AG04450 (cell line): ENCODE measurements around the gene LRRK1. TPM values are rescaled to one million over a fixed set of nuclear protein-coding genes. Genes with fewer than 3 reads are reported as not detected.

Experiments
- CTCF ChIA-PET: fragments of 300-600, 350-600 bp; formaldehyde crosslinking; extraction: SDS; loops from one replicate; lab custom pipeline; 2022; ENCODE audit warnings: antibody characterized with exemption, inconsistent platforms; lab: Charles Lee
- POLR2A ChIA-PET: fragments of 350-600 bp; formaldehyde crosslinking; extraction: SDS; loops from one replicate; lab custom pipeline; 2021; ENCODE audit warnings: antibody characterized with exemption, inconsistent platforms; lab: Yijun Ruan, JAX
- DNase-seq: peaks from one replicate; pipeline ENCODE4 v3.0.0-alpha.2; 2011; ENCODE audit warnings: low read depth, low spot score
- H3K27ac ChIP-seq: one replicate; pipeline ENCODE4 v1.5.1; 2012; ENCODE audit warnings: low read depth, low read length, control low read depth
- H3K27me3 ChIP-seq: one replicate; pipeline ENCODE4 v1.6.0; 2012; ENCODE audit warnings: low read length; ENCODE audit not compliant: control insufficient read depth, insufficient read depth
- H3K4me3 ChIP-seq: 2 replicates; pipeline ENCODE4 v1.5.1; 2011; ENCODE audit warnings: mild to moderate bottlenecking, low read depth, low read length, control low read depth
- H3K9me3 ChIP-seq: 2 replicates; pipeline ENCODE4 v1.5.1; 2012; ENCODE audit warnings: low read length; ENCODE audit not compliant: control insufficient read depth, insufficient read depth
- polyA plus RNA-seq: library from polyadenylated mRNA; depleted of rRNA; stranded (reverse); fragments of >200 nt; gene quantifications from 2 replicates; pipeline ENCODE4 v1.2.3, GENCODE V29; 2011
- TF ChIP-seq, protein P1 (sequence below): IDR thresholded peaks from 2 replicates; pipeline ENCODE4 v1.5.1; 2011; ENCODE audit warnings: low read depth, low read length, control low read depth, inconsistent platforms

Gene LRRK1
- polyA plus RNA-seq, 1 experiment: 5.6 TPM

DNA sequence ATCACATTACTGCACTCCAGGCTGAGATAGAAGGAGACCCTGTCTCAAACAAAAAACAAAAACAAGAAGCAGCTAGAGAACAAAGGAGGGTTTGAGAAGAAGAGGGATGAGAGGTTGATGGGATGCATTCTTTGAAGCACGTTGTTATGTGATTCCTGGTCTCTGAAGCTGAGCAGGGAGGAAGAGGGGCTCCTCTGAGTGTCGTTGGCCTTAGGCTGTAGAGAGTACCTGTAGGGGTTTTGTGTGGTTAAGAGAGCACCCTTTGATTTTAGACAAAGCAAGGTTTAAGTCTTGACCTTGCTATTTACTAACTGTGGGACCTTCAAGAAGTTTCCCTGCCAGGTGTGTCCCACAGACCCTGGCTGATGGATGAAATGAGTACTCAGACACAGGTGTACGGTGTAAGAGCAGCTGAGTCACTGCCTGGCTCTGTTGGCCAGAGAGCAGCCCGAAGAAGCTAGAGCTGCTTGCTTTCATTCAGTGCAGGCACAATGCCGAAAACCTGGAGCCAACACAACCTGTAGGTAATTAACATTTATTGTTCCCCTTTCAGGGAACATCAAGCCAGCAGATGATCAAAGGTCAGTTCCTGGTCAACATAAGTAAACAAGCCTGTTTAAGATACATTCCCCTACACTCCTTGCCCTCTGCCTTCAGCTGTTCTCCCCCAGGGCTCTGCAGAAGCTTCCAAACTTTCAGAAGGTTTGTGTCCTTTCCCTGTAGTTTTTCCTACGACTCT, 67.2 kb downstream of the LRRK1 start:
- POLR2A ChIA-PET: no interaction called here
- CTCF ChIA-PET: interaction anchor here (0.6 to 1.3 kb wide), 5 partner anchors 22 to 359 kb away, joined by 3 to 8 read pairs (median 3); no protein-coding TSS in a partner anchor
- no peak for DNase-seq

DNA sequence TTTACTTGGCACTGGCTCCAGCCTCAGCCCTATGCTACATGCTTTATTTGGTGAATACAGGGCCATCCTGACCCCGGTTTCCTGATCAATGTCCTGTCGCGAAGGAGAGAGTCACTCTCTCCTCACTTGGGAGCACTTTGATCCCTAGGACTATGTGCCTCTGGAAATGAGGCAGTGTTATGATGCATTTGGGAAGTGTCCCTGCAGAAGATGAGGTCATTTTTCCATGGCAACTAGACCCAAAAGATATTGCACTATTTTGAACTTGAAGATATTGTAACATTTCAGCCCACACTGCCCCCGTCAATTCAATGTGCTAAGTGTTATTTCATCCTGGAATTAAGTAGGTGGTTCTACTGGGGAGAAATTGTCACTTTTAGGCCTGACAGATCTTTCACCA, 68.0 kb downstream of the LRRK1 start:
- CTCF ChIA-PET: interaction anchor here (0.6 to 1.3 kb wide), 4 partner anchors 22 to 360 kb away, joined by 3 to 8 read pairs (median 3); no protein-coding TSS in a partner anchor
- TF ChIP-seq, protein P1, sequence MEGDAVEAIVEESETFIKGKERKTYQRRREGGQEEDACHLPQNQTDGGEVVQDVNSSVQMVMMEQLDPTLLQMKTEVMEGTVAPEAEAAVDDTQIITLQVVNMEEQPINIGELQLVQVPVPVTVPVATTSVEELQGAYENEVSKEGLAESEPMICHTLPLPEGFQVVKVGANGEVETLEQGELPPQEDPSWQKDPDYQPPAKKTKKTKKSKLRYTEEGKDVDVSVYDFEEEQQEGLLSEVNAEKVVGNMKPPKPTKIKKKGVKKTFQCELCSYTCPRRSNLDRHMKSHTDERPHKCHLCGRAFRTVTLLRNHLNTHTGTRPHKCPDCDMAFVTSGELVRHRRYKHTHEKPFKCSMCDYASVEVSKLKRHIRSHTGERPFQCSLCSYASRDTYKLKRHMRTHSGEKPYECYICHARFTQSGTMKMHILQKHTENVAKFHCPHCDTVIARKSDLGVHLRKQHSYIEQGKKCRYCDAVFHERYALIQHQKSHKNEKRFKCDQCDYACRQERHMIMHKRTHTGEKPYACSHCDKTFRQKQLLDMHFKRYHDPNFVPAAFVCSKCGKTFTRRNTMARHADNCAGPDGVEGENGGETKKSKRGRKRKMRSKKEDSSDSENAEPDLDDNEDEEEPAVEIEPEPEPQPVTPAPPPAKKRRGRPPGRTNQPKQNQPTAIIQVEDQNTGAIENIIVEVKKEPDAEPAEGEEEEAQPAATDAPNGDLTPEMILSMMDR: no peak
- H3K27ac ChIP-seq: no peak overlapping the region
- H3K4me3 ChIP-seq: no peak overlapping the region
- peaks cover 4% of the 10 kb centered on the region; the same call in 1 of the 2 replicates for H3K9me3 ChIP-seq
- no peaks in the 10 kb centered on the region for H3K27me3 ChIP-seq
- no peak for DNase-seq
- POLR2A ChIA-PET: no interaction called here

More for the DNA sequence above, 67.2 kb downstream of the LRRK1 start:
- TF ChIP-seq, protein P1: no peak
- Histone ChIP-seq H3K9me3 (peaks cover 4% of the 10 kb centered on the region; the same call in 1 of the 2 replicates), H3K27me3 (no peaks in the 10 kb centered on the region), H3K4me3 (no peak overlapping the region), H3K27ac (no peak overlapping the region)

DNA sequence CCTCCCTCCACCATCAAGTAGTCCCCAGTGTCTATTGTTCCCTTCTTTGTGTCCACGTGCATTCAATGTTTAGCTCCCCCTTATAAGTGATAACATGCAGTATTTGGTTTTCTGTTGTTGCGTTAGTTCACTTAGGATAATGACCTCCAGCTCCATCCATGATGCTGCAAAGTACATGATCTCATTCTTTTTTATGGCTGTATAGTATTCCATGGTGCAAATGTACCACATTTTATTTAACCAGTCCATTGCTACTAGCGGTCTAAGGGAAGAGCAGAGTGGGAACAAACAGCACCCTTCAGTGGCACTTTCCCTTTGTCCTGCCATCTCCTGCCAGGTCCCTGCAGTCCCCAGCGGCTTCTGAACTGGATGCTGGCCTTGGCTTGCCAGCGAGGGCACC, 69.1 kb downstream of the LRRK1 start:
- no peak overlapping the region for H3K4me3 ChIP-seq
- H3K27ac ChIP-seq: no peak overlapping the region
- CTCF ChIA-PET: interaction anchor here (1.2 kb wide), 1 partner anchor 18 kb away, joined by 5 read pairs; no protein-coding TSS in a partner anchor
- TF ChIP-seq, protein P1: no peak
- POLR2A ChIA-PET: no interaction called here
- H3K27me3 ChIP-seq: no peaks in the 10 kb centered on the region
- peaks cover 4% of the 10 kb centered on the region; the same call in 1 of the 2 replicates for H3K9me3 ChIP-seq
- DNase-seq: no peak

DNA sequence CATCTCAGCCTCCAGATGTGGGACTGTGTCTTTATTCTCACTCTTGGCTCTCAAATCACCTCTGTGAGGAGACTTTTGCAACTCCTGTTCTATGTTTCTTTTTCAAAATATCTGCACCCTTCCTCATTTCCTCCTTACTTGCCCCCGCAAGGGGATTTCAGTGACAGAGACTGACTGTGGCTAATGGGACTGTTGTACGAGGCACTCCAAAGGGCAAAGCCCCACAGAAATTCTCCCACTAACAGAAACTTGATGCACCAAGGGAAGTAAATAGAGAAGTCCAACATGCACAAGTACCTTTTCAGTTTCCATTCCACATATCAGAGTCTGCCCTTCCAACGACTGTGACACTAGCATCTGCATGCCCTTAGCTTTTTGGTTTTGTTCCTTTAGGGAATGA, 69.7 kb downstream of the LRRK1 start:
- H3K4me3 ChIP-seq: no peak overlapping the region
- no peak overlapping the region for H3K27ac ChIP-seq
- no peaks in the 10 kb centered on the region for H3K27me3 ChIP-seq
- TF ChIP-seq, protein P1: no peak
- no peak for DNase-seq
- CTCF ChIA-PET: interaction anchor here (1.2 kb wide), 1 partner anchor 17 kb away, joined by 5 read pairs; no protein-coding TSS in a partner anchor
- H3K9me3 ChIP-seq: peaks cover 4% of the 10 kb centered on the region; the same call in 1 of the 2 replicates
- POLR2A ChIA-PET: no interaction called here
